GM12878 (cell line): Measurements from ENCODE around the gene RO60. TPM values are rescaled to one million over a fixed set of nuclear protein-coding genes. Genes with fewer than 3 reads are reported as not detected.
A peak's percentile ranks its signal among the peaks of the same experiment; 100 is the strongest.

Source experiments
- BCL11A ChIP-seq: IDR thresholded peaks from 2 replicates; pipeline ENCODE4 v1.6.1; 2011; ENCODE audit warnings: low read depth, low read length
- CHD1 ChIP-seq: IDR thresholded peaks from 2 replicates; pipeline ENCODE4 v1.6.1; 2012; ENCODE audit warnings: low read depth, low read length, improper control_type of control experiment
- DPF2 ChIP-seq: fragments of 450-650 bp; IDR thresholded peaks from 2 replicates; pipeline ENCODE4 v1.6.1; 2017; ENCODE audit warnings: mild to moderate bottlenecking
- FOXM1 ChIP-seq: IDR thresholded peaks from 2 replicates; pipeline ENCODE4 v1.6.1; 2012; ENCODE audit warnings: low read depth, mild to moderate bottlenecking, inconsistent platforms, low read length, moderate library complexity
- IKZF1 ChIP-seq: fragments of 450-650 bp; conservative IDR thresholded peaks from 2 replicates; pipeline ENCODE4 v1.6.1; 2017; ENCODE audit warnings: antibody characterized with exemption, mild to moderate bottlenecking
- IRF5 ChIP-seq: fragments of 450-650 bp; IDR thresholded peaks from 2 replicates; pipeline ENCODE4 v1.6.1; 2017; ENCODE audit warnings: borderline replicate concordance
- JUNB ChIP-seq: IDR thresholded peaks from 2 replicates; pipeline ENCODE4 v1.6.1; 2016; ENCODE audit warnings: antibody characterized with exemption, mild to moderate bottlenecking
- JUND ChIP-seq: IDR thresholded peaks from 2 replicates; pipeline ENCODE4 v1.6.1; 2012; ENCODE audit warnings: low read depth, mild to moderate bottlenecking, low read length, improper control_type of control experiment, moderate library complexity
- KDM1A ChIP-seq: fragments of 200-600 bp; sonication (generic); IDR thresholded peaks from 2 replicates; pipeline ENCODE4 v1.6.1; 2016; ENCODE audit warnings: borderline replicate concordance
- MAX ChIP-seq: IDR thresholded peaks from 2 replicates; pipeline ENCODE4 v1.6.1; 2012; ENCODE audit warnings: low read depth, low read length, improper control_type of control experiment
- MTA3 ChIP-seq: IDR thresholded peaks from 2 replicates; pipeline ENCODE4 v1.6.1; 2012; ENCODE audit warnings: low read length, inconsistent platforms, borderline replicate concordance
- NFIC ChIP-seq: IDR thresholded peaks from 2 replicates; pipeline ENCODE4 v1.6.1; 2012; ENCODE audit warnings: low read depth, mild to moderate bottlenecking, inconsistent platforms, low read length, moderate library complexity
- PAX5 ChIP-seq: IDR thresholded peaks from 2 replicates; pipeline ENCODE4 v1.6.1; 2011; ENCODE audit warnings: low read depth, low read length, borderline replicate concordance
- PAX8 ChIP-seq: fragments of 450-650 bp; IDR thresholded peaks from 2 replicates; pipeline ENCODE4 v1.6.1; 2017; ENCODE audit warnings: mild to moderate bottlenecking, moderate library complexity
- POLR2AphosphoS2 ChIP-seq: IDR thresholded peaks from 2 replicates; pipeline ENCODE4 v1.6.1; 2011; ENCODE audit warnings: low read depth, mild to moderate bottlenecking, low read length, improper control_type of control experiment, moderate library complexity
- SIX5 ChIP-seq: IDR thresholded peaks from 2 replicates; pipeline ENCODE4 v1.6.1; 2011; ENCODE audit warnings: mild to moderate bottlenecking, low read depth, low read length, moderate library complexity; ENCODE audit not compliant: severe bottlenecking
- SRF ChIP-seq, 2 experiments: IDR thresholded peaks; 2 replicates each; pipeline ENCODE4 v1.6.1; 2011; ENCODE audit warnings: low read depth in 2 of 2, low read length in 2 of 2, mild to moderate bottlenecking in 1 of 2, moderate library complexity in 1 of 2
- polyA plus RNA-seq, 11 experiments: library from polyadenylated mRNA; depleted of rRNA in 4 of 11; unstranded in 6 of 11; stranded (reverse) in 5 of 11; fragments of >200 nt; fragmentation: Nextera tagmentation in 4 of 11; fragmentation: Illumina TruSeq in 1 of 11; extraction: Ambion mirVana in 4 of 11; extraction: Trizol in 1 of 11; gene quantifications; 1 replicate in 1 of 11; 2 replicates in 10 of 11; pipeline versions ENCODE4 v1.2.1 to v1.2.3, GENCODE V29; 2011 to 2016; ENCODE audit warnings: inconsistent platforms in 2 of 11, missing spikeins in 2 of 11, low read depth in 1 of 11
- total RNA-seq, 4 experiments: library from RNA; depleted of rRNA in 3 of 4; stranded (reverse); fragments of >200 nt in 3 of 4; fragmentation: Illumina TruSeq in 1 of 4; extraction: Trizol in 1 of 4; gene quantifications; 2 replicates each; pipeline versions ENCODE4 v1.2.1 to v1.2.3, GENCODE V29; 2013 to 2021
- TF ChIP-seq, protein P1 (sequence below): fragments of 450-650 bp; formaldehyde crosslinking; IDR thresholded peaks from 2 replicates; pipeline ENCODE4 v1.4.0; 2022; ENCODE audit warnings: mild to moderate bottlenecking, moderate library complexity
- TF ChIP-seq, protein P2 (sequence below): fragments of 450-650 bp; IDR thresholded peaks from 2 replicates; pipeline ENCODE4 v1.6.1; 2016; ENCODE audit warnings: mild to moderate bottlenecking, moderate library complexity, borderline replicate concordance
- TF ChIP-seq, protein P3 (sequence below): fragments of 450-650 bp; IDR thresholded peaks from 2 replicates; pipeline ENCODE4 v1.6.1; 2016; ENCODE audit warnings: mild to moderate bottlenecking

Gene RO60
- total and polyA plus RNA-seq, 10 of the 15 experiments (the other 5 are each of a cell fraction or from before 2014, with no cell fraction given): 21.1 to 143 (median 83.1) TPM

DNA sequence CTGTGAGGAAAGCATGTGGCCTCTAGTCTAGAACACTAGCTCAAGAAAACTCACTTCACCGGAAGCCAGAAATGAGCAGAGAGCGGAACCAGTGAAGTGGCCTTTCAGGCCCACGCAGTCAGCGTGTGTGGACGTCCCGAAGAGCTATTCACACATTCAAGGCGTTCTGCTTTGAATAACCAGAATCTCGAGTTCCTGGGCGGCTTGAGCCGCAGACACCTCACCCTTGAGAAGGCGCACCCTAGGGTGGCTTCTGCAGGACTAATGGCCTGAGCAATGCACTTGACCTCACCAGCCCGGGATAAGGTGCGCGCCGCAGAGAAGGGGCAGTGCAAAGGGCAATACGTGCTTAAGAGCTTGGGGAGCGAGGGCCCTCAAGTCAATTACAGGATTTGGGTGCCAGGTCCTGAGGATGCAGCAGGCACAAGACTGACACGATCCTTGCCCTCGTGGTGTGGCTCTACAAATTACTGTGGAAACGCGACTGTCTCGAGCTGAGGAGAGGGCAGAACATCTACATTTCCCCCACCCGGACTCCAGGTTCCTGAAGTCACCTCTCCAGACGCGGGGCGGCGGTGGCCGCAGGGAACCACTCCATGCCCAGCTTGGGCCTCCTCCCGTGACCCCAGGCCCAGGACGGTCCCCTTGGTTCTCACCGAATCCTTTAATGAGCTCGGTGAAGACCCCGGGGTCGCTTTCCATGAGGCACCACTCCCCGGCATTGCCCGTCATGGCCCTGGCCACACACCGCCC is 707 bp upstream of the RO60 start (continued):
- TF ChIP-seq, protein P1, sequence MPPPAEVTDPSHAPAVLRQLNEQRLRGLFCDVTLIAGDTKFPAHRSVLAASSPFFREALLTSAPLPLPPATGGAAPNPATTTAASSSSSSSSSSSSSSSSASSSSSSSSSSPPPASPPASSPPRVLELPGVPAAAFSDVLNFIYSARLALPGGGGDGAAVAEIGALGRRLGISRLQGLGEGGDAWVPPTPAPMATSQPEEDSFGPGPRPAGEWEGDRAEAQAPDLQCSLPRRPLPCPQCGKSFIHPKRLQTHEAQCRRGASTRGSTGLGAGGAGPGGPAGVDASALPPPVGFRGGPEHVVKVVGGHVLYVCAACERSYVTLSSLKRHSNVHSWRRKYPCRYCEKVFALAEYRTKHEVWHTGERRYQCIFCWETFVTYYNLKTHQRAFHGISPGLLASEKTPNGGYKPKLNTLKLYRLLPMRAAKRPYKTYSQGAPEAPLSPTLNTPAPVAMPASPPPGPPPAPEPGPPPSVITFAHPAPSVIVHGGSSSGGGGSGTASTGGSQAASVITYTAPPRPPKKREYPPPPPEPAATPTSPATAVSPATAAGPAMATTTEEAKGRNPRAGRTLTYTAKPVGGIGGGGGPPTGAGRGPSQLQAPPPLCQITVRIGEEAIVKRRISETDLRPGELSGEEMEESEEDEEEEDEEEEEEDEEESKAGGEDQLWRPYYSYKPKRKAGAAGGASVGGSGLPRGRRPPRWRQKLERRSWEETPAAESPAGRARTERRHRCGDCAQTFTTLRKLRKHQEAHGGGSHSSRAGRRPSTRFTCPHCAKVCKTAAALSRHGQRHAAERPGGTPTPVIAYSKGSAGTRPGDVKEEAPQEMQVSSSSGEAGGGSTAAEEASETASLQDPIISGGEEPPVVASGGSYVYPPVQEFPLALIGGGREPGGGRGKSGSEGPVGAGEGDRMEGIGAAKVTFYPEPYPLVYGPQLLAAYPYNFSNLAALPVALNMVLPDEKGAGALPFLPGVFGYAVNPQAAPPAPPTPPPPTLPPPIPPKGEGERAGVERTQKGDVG (CRISPR knock-in tag): no peak
- TF ChIP-seq PAX5 (peak; percentile 92), JUND (no peak), MAX (peak; percentile 62; the same call in 1 of the 2 replicates), NFIC (no peak), SRF (IDR thresholded peaks at IDR 0.05; ENCODE audit: low read depth in 2 of 2, low read length in 2 of 2) (no peak), PAX8 (no peak), POLR2AphosphoS2 (no peak), IKZF1 (no peak), SIX5 (no peak), KDM1A (no peak), BCL11A (peak; percentile 63; the same call in 1 of the 2 replicates), IRF5 (no peak), JUNB (peak; percentile 74; the same call in 1 of the 2 replicates), MTA3 (peak; percentile 43; the same call in 1 of the 2 replicates), FOXM1 (no peak; the same call in 1 of the 2 replicates), CHD1 (no peak), DPF2 (0 out of 2 replicates have a peak, but pooled peaks have one; percentile 43)
- TF ChIP-seq, protein P2, sequence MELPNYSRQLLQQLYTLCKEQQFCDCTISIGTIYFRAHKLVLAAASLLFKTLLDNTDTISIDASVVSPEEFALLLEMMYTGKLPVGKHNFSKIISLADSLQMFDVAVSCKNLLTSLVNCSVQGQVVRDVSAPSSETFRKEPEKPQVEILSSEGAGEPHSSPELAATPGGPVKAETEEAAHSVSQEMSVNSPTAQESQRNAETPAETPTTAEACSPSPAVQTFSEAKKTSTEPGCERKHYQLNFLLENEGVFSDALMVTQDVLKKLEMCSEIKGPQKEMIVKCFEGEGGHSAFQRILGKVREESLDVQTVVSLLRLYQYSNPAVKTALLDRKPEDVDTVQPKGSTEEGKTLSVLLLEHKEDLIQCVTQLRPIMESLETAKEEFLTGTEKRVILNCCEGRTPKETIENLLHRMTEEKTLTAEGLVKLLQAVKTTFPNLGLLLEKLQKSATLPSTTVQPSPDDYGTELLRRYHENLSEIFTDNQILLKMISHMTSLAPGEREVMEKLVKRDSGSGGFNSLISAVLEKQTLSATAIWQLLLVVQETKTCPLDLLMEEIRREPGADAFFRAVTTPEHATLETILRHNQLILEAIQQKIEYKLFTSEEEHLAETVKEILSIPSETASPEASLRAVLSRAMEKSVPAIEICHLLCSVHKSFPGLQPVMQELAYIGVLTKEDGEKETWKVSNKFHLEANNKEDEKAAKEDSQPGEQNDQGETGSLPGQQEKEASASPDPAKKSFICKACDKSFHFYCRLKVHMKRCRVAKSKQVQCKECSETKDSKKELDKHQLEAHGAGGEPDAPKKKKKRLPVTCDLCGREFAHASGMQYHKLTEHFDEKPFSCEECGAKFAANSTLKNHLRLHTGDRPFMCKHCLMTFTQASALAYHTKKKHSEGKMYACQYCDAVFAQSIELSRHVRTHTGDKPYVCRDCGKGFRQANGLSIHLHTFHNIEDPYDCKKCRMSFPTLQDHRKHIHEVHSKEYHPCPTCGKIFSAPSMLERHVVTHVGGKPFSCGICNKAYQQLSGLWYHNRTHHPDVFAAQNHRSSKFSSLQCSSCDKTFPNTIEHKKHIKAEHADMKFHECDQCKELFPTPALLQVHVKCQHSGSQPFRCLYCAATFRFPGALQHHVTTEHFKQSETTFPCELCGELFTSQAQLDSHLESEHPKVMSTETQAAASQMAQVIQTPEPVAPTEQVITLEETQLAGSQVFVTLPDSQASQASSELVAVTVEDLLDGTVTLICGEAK: 0 out of 2 replicates have a peak, but pooled peaks have one; percentile 69
- TF ChIP-seq, protein P3, sequence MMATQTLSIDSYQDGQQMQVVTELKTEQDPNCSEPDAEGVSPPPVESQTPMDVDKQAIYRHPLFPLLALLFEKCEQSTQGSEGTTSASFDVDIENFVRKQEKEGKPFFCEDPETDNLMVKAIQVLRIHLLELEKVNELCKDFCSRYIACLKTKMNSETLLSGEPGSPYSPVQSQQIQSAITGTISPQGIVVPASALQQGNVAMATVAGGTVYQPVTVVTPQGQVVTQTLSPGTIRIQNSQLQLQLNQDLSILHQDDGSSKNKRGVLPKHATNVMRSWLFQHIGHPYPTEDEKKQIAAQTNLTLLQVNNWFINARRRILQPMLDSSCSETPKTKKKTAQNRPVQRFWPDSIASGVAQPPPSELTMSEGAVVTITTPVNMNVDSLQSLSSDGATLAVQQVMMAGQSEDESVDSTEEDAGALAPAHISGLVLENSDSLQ: no peak
